Hypothalamus (tissue), 51 donors: ENCODE results near the gene PPM1N.

ENCODE experiments used
- DNase-seq, 51 donors: peaks; one replicate each; lab custom pipeline; 2025; lab: John Stamatoyannopoulos, UW

PPM1N gene, protein sequence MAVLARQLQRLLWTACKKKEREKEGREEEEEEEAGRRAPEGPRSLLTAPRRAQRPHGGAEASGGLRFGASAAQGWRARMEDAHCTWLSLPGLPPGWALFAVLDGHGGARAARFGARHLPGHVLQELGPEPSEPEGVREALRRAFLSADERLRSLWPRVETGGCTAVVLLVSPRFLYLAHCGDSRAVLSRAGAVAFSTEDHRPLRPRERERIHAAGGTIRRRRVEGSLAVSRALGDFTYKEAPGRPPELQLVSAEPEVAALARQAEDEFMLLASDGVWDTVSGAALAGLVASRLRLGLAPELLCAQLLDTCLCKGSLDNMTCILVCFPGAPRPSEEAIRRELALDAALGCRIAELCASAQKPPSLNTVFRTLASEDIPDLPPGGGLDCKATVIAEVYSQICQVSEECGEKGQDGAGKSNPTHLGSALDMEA

DNA sequence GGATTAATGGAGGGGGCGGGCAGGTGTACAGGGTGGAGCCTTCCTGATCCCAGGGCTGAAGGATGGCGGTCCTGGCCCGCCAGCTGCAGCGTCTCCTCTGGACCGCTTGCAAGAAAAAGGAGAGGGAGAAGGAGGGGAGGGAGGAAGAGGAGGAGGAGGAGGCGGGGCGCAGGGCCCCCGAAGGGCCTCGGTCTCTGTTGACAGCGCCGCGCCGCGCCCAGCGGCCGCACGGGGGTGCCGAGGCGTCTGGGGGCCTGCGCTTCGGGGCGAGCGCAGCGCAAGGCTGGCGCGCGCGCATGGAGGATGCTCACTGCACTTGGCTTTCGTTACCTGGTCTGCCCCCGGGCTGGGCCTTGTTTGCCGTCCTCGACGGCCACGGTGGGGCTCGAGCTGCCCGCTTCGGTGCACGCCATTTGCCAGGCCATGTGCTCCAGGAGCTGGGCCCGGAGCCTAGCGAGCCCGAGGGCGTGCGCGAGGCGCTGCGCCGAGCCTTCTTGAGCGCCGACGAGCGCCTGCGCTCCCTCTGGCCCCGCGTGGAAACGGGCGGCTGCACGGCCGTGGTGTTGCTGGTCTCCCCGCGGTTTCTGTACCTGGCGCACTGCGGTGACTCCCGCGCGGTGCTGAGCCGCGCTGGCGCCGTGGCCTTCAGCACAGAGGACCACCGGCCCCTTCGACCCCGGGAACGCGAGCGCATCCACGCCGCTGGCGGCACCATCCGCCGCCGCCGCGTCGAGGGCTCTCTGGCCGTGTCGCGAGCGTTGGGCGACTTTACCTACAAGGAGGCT lies at the start of gene PPM1N:
PPM1N (plus strand) TSS at position 33 of the 785 bp plus-strand sequence; CDS start at position 63, 30 bp downstream.
- DNase-seq, result peak in 2 of 51 donors; percentile 14 to 37

DNA sequence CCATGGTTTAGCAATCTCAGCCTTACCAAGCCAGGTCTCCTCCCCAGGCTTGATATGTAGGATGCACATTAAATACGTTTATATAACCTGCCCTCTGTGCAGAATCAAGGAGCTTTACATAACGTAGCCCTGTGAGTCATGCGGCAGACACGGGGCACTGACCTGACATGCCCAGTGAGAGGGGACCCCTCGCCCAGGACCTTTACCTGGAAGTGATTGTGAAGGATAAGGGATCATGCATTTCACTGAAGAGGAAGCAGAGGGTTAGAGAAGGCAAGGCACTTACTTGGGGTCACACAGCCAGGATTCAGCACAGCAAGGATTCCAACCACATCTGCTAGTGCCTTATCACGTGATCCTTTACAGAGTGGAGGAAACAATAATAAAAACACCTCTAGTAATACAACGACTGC lies 49.4 kb upstream of the PPM1N start:
- no peak for DNase-seq

DNA sequence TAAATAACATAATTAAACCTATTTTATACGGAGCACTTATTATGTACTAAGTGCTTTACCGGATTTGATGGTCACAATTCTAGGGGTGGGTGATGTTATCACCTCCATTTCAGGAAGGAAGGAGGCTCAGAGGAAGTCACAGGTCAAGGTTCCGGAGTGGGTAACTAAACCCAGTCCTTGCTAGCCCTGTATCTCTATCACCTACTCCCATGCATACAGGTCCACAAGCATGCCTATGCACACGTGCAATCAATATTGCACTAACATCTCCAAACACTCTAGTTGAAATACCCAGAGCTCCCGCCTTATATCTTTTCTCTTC lies 48.3 kb upstream of the PPM1N start:
- DNase-seq, result no peak

DNA sequence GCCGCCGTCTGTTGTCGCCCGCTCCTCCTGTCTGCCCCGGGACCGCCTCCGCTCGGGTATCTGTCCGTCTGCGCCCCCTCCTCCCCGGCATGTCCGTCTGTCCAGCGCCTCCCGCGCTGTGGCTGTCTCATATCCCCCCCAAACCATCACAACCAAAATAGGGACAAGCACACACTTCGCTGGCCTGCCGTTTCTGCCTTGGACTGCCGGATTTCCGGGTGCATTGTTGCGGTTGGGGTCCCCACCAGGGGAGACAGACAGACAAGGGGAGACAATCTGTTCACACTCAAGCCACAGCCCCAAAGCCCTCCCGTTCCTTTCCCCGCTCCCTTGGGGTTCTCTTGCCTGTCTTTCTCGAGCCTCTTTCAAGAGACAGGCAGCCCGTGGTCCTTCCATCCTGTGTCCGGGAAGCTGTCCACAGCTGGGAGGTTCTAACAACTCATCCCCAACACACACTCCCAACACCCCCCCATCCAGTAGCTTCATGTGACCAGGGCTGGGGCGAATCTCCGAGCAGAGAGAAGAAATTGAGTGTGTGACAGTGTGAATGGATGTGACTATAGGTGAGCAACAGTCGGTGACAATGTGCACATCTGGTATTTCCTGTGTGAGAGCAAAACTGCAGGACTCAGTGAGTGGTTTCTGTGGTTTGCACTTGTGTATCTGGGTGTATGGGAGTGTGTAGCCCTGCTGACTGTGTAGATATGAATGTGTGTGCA lies 47.0 kb upstream of the PPM1N start:
- peak in 7 of 51 donors; percentile 19 to 70 (median 34) for DNase-seq

DNA sequence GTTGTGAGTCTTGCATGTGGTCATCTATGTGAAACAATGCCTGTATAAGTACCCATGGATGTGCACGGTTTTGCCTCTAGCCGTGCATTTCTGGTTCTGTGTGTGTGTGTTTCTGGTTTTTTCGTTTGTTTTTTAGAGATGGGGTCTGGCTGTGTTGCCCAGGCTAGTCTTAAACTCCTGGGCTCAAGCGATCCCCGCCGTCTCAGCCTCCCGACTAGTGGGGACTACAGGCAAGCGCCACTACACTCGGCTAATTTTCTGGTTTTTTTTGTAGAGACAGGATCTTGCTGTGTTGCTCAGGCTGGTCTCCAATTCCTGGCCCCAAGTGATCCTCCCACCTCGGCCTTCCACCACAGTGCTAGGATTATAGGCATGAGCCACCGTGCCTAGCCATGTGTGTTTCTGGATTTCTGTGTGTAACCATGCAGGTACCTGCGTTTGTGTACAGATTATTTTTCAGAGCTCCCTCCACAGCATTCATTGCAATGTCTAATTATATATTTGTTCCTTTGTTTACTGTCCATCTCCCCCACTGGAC lies 46.3 kb upstream of the PPM1N start:
- DNase-seq, result no peak

DNA sequence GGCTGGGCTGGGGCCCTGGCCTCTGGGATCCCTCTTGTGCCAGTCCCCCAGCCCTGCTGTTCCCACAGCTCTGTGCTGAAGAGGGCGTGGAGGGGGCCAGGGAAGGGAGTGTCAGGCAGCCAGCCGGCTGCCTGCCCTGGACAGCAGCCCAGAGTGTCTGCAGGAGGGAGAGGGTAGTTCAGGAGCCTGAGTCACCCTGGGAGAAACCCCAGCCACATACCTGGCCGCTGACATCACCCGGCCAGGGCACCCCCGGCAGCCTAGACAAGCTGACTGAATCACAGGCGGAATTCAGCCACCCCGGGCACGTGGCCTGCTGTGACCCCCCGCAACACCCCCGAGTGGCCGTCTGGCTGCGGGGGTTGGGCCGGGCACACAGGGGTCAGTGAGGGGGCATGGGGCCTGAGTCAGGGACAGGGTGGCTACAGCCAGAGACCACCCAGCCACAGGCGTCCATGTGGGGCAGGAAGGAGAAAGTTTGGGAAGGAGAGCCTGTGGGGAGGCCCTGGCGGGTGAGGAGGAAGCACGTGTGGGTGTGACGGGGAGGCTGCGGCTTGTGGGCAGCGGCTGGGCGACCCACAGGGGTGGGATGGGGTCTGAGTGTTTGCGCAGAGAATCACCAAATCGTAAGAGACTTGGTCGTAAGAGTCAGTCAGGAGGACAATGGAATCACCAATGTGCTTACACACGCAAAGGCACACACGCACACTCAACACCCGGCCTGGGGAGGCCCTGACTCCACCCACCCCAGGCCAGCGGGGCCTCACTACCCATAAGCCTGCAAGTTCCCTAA lies 42.3 kb upstream of the PPM1N start:
- peak in 19 of 51 donors; percentile 3 to 80 (median 36) for DNase-seq

DNA sequence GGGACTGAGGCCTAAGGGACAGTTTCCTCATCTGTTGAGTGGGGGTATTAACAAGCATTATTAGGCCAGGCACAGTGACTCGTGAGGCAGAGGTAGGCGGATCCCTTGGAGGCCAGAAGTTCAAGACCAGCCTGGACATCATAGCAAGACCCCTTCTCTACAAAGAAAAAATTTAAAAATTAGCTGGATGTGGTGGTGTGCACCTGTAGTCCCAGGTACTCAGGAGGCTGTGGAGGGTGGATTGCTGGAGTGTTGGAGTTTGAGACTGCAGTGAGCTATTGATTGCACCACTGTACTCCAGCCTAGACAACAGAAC lies 41.8 kb upstream of the PPM1N start:
- DNase-seq, result no peak

DNA sequence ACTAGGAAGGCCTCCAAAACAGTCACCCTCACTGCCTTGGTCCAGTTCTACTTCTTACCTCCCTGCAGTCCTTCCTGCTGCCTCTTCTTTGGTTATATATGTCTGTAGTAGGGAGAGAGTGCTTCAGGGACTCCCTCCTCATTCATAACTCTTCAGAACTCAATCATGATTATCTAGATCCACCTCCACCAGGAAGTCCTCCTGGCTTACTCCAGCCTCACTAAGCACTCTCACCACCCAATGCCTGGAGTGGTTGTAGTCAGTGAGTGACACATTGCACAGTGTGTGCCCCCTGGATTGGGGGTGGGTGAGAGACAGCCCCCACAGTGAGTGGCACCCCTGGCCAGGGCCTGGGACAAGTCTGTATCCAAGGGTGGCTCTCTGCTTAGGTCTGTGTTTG lies 40.5 kb upstream of the PPM1N start:
- DNase-seq, result no peak

DNA sequence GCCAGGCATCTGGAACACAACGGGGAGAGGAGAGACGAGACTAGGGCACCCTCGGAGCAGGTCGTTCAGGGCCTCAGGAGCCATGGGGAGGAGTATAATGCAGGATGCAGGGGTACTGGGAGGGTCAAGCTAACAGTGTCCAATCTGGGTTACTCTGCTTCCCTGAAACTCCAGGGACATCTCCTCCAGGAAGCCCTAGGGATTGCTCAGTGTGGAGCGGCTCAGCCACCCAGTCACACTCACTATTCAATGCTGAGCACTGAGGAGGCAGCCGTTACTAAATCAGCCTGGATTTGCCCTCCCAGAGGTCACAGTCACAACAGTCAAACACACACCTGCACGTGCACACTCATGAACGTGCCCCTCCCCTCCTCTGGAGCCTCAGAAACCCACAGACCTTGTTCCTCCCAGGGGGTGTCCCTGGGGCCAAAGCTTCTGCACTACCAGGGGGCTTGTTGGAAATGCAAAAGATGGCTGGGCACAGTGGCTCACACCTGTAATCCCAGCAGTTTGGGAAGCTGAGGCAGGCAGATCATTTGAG lies 37.4 kb upstream of the PPM1N start:
- DNase-seq, result no peak

DNA sequence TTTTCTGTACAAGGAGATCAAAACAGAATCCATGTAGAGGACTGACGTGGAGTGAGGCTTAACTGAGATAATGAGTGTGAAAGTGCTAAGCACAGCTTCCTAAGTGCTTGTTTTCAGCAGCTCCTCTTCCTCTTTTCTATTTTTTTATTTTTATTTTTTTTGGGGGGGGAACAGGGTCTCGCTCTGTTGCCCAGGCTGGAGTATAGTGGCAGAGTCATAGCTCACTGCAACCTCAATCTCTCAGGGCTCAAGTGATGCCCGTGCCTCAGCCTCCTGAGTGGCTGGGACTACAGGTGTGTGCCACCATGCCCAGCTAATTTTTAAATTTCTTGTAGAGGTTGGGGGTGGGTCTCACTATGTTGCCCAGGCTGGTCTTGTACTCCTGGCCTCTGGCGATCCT lies 36.1 kb upstream of the PPM1N start:
- DNase-seq, result no peak

DNA sequence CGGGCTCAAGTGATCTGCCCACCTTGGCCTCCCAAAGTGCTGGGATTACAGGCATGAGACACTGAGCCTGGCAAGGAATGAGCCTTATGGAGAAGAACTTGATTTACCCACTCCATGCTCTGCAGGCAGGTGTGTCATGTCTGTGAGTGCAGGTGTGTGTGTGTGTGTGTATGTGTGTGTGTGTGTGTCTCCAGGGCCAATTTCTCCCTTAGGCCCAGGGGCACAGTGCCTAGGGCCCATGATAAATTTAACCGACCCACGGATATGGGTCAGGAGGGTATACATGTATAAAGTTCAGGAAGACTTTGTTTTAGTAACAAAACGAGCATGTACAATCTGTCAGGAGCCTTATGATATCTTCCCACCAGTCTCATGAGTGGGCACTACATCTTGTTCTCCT lies 35.0 kb upstream of the PPM1N start:
- DNase-seq, result no peak

DNA sequence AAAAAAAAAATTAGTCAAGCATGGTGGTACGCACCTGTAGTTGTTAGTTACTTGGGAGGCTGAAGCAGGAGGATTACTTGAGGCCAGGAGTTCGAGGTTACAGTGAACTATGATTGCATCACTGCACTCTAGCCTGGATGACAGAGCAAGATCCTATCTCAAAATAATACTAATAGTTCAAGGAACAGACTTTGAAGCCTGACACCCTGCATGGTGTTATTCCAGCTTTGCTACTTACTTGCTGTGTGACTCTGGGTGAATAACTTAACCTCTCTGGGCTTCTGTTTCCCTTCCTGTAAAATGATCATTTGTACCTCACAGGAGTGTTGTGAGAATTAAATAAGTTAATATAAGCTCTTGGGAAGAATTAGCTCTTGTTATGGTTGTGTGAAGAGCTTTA lies 34.0 kb upstream of the PPM1N start:
- DNase-seq, result no peak

DNA sequence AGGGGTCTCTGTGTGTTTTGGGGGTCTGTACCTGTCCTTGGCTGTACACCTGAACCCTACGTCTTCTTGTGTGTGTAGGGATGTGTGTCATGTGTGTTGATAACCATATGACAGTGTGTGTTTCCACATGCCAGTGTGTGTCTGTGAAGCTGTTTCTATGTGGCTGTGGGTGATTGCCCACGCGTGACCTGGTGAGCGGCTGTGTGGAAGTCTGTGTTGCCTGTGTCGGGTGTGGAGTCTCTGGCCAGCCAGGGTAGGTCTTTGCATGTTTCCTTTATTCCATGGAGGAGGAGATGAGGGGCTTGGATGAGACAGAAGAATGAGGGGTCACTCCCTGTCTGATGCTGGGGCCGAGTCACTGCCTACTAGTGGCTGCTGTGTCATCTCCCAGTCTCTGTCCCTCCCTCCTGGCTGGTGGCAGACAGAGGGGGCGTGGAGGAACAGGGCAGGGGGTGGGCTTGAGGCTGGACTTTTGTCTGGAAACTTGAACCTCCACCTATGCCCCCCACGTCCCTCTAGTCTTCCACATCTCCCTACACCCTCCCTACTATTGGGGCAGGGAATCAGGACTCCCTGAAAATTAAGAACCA lies 33.3 kb upstream of the PPM1N start:
- no peak for DNase-seq

DNA sequence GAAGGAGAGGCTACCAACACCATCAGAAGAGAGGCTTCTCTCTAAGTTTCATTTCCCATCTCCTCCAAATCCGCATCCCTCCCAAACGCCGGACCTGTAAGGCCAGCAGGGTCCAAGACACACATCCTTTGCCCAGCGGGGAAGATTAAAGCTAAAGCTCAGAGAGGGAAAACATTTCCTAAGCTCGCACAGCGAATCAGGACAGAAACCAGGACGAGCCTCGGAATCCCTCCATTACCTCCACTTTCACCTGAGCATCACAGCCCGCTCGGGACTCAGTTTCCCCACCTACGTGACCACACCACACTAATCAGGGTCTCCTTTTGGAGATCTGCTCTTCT lies 31.2 kb upstream of the PPM1N start:
- peak in 1 of 51 donors; percentile 48 for DNase-seq

DNA sequence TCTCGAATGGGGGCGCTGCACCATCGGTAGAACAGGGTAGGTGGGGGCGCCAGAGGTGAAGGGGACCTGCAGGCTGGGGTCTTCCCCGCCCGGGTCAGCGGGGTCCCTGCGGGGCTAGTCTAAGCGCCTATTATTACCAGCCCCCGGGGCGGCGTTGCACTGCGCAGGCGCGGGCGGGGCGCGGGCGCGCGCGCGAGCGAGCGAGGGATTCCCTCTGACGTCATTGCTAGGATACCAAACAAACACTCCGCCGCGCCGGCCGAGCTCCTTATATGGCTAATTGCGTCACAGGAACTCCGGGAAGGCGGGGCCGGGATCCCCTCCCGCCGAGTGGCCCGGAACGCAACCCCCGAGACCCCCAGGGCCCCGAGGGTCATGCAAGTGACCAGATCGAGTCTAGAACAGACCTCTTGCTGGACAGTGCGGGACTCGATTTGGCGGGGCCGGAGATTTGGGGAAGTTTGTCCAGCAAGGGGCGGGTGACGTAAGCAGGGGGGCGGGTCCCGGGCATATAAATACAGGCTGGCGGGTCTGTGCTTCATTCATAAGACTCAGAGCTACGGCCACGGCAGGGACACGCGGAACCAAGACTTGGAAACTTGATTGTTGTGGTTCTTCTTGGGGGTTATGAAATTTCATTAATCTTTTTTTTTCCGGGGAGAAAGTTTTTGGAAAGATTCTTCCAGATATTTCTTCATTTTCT lies 30.6 kb upstream of the PPM1N start, which contains the start of gene FOSB:
FOSB (plus strand) TSS at position 541 of the 703 bp plus-strand sequence. CDS start 591 bp downstream, outside the sequence.
- peak; percentile 84 to 100 (median 94) for DNase-seq

DNA sequence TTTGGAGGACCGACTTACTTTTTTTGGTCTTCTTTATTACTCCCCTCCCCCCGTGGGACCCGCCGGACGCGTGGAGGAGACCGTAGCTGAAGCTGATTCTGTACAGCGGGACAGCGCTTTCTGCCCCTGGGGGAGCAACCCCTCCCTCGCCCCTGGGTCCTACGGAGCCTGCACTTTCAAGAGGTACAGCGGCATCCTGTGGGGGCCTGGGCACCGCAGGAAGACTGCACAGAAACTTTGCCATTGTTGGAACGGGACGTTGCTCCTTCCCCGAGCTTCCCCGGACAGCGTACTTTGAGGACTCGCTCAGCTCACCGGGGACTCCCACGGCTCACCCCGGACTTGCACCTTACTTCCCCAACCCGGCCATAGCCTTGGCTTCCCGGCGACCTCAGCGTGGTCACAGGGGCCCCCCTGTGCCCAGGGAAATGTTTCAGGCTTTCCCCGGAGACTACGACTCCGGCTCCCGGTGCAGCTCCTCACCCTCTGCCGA lies 30.0 kb upstream of the PPM1N start:
- DNase-seq, result peak in 3 of 51 donors; percentile 34 to 60 (median 58)

DNA sequence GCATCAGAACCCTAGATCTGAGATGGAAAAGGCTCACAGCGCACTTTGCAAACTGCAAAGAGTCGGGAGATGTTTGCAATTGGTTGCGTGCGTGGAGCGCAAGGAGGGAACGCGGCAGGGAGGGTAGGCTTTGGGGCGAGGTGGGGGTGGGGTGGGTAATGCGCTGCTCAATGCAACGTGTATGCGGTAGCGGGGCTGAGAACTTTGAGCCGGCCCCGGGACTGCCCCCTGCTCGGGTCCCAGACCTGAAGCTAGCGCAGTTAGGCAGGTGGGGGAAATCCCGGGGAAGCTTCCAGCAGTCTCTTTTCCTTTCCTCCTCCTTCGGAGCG lies 29.5 kb upstream of the PPM1N start:
- peak in 1 of 51 donors; percentile 46 for DNase-seq

DNA sequence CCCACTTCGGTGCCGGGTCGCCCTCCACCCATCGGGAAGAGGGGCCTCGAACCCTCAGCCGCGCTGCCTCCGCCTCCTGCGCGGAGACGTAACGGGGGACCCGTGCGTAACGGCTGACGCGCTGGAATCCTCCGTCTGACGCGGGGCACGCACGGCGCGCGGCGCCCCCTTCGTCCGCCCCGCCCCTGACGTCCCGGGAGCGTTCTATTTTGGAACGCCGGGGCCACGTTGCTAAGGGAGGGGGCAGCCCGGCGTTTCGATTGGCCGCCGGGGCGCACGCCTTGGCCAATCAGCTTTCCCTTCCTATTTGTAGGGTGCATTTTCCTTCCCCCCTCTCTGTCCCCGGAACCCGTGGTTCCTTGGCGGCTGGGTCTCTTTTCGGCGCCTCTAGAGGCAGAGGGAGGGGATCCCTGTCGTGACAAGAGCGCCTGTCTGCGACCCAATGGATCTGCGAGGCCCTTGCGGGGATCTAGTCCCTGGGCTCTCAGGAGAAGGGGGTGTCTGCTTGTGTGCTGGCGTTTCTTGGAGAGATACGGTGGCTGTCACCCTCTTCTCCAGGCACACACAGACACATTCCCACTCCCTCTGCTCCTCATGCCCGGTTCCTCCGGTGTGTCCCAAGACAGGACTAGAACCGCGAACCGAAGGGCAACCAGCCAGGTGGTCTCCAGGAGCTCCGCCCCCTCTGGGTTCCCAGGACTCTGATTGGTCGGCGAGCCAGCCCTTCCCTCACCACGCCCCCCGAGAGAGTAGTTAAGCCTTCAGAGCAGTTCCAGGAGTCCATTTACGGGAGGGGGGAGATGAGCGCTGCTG lies 28.9 kb upstream of the PPM1N start:
- peak; percentile 25 to 92 (median 78) for DNase-seq
